HG03558 (cell line): ENCODE results near the gene PTPRD.

Experiments
- ATAC-seq: cut with Tn5 transposase; IDR thresholded peaks from one replicate; pipeline ENCODE4 v1.9.1; 2021; ENCODE audit warnings: moderate number of reproducible peaks; ENCODE audit not compliant: unreplicated experiment; ENCODE audit errors: extremely low read depth

The PTPRD gene

GRCh38 chr9:10274175-10274574 lies 338.6 kb downstream of the PTPRD start:
- ATAC-seq, result no peak

GRCh38 chr9:10272830-10273229 lies 340.0 kb downstream of the PTPRD start:
- ATAC-seq, result no peak

GRCh38 chr9:10268531-10269485 lies 344.0 kb downstream of the PTPRD start:
- ATAC-seq, result no peak

- ATAC-seq, result no peak
Measured at GRCh38 chr9:10265153-10265631, 347.6 kb downstream of the PTPRD start.

- no peak for ATAC-seq
Measured at GRCh38 chr9:10260501-10260900, 352.3 kb downstream of the PTPRD start.

- no peak for ATAC-seq
Measured at GRCh38 chr9:10259668-10260067, 353.1 kb downstream of the PTPRD start.

GRCh38 chr9:10255758-10256157 lies 357.0 kb downstream of the PTPRD start:
- no peak for ATAC-seq

- ATAC-seq, result no peak
Measured at GRCh38 chr9:10254338-10254737, 358.5 kb downstream of the PTPRD start.

- ATAC-seq, result no peak
Measured at GRCh38 chr9:10253341-10253740, 359.5 kb downstream of the PTPRD start.

- no peak for ATAC-seq
Measured at GRCh38 chr9:10252174-10252573, 360.6 kb downstream of the PTPRD start.

GRCh38 chr9:10251490-10251889 lies 361.3 kb downstream of the PTPRD start:
- ATAC-seq, result no peak

- ATAC-seq, result no peak
Measured at GRCh38 chr9:10250219-10250618, 362.6 kb downstream of the PTPRD start.

GRCh38 chr9:10248890-10249289 lies 363.9 kb downstream of the PTPRD start:
- ATAC-seq, result no peak

- no peak for ATAC-seq
Measured at GRCh38 chr9:10242255-10242654, 370.5 kb downstream of the PTPRD start.

GRCh38 chr9:10238087-10238486 lies 374.7 kb downstream of the PTPRD start:
- ATAC-seq, result no peak

GRCh38 chr9:10237584-10237983 lies 375.2 kb downstream of the PTPRD start:
- no peak for ATAC-seq

GRCh38 chr9:10236161-10236560 lies 376.6 kb downstream of the PTPRD start:
- ATAC-seq, result no peak

- no peak for ATAC-seq
Measured at GRCh38 chr9:10235376-10235775, 377.4 kb downstream of the PTPRD start.

GRCh38 chr9:10232352-10232930 lies 380.4 kb downstream of the PTPRD start:
- no peak for ATAC-seq

- peak; percentile 59 for ATAC-seq
Measured at GRCh38 chr9:10230512-10230911, 382.3 kb downstream of the PTPRD start.

GRCh38 chr9:10228082-10228481 lies 384.7 kb downstream of the PTPRD start:
- no peak for ATAC-seq
